MM.1S (cell line): ENCODE data around the gene KIF25.

Source experiments
- DNase-seq: peaks from one replicate; pipeline ENCODE4 v3.0.0-alpha.2; 2015
- H2AFZ ChIP-seq: fragments of 300-600 bp; sonication (generic); 2 replicates; pipeline ENCODE4 v1.6.0; 2016; ENCODE audit warnings: antibody characterized with exemption, low read length
- H3F3A ChIP-seq: fragments of 300-600 bp; sonication (generic); 2 replicates; pipeline ENCODE4 v1.6.1; 2016; ENCODE audit warnings: mild to moderate bottlenecking, antibody characterized with exemption, low read length, moderate library complexity, mixed read lengths; ENCODE audit not compliant: insufficient read depth
- H3K27ac ChIP-seq: fragments of 300-600 bp; sonication (generic); 2 replicates; pipeline ENCODE4 v1.5.1; 2016; ENCODE audit warnings: mild to moderate bottlenecking, low read length
- H3K27me3 ChIP-seq: fragments of 300-600 bp; sonication (generic); replicated peaks from 2 replicates; pipeline ENCODE4 v1.6.0; 2016; ENCODE audit warnings: low read length; ENCODE audit not compliant: insufficient read depth
- H3K36me3 ChIP-seq: fragments of 300-600 bp; sonication (generic); replicated peaks from 2 replicates; pipeline ENCODE4 v1.6.1; 2016; ENCODE audit warnings: mild to moderate bottlenecking, low read length, mixed read lengths; ENCODE audit not compliant: insufficient read depth
- H3K4me1 ChIP-seq: fragments of 300-600 bp; sonication (generic); 2 replicates; pipeline ENCODE4 v1.6.1; 2016; ENCODE audit warnings: low read length, mixed read lengths
- H3K4me2 ChIP-seq: fragments of 300-600 bp; sonication (generic); 2 replicates; pipeline ENCODE4 v1.6.0; 2016; ENCODE audit warnings: low read depth, low read length
- H3K4me3 ChIP-seq: fragments of 300-600 bp; sonication (generic); 2 replicates; pipeline ENCODE4 v1.5.1; 2016; ENCODE audit warnings: low read length, mixed read lengths
- H3K79me2 ChIP-seq: fragments of 300-600 bp; sonication (generic); 2 replicates; pipeline ENCODE4 v1.6.1; 2016; ENCODE audit warnings: mixed run types, low read length, mixed read lengths
- H3K9ac ChIP-seq: fragments of 300-600 bp; sonication (generic); 2 replicates; pipeline ENCODE4 v1.6.1; 2016; ENCODE audit warnings: low read length, mixed read lengths
- H3K9me2 ChIP-seq: fragments of 300-600 bp; sonication (generic); replicated peaks from 2 replicates; pipeline ENCODE4 v1.6.1; 2016; ENCODE audit warnings: mild to moderate bottlenecking, low read length, mixed read lengths; ENCODE audit not compliant: insufficient read depth
- H3K9me3 ChIP-seq: fragments of 300-600 bp; sonication (generic); replicated peaks from 2 replicates; pipeline ENCODE4 v1.6.1; 2016; ENCODE audit warnings: mild to moderate bottlenecking, low read length, mixed read lengths; ENCODE audit not compliant: insufficient read depth
- H4K20me1 ChIP-seq: fragments of 300-600 bp; sonication (generic); 2 replicates; pipeline ENCODE4 v1.6.1; 2016; ENCODE audit warnings: mild to moderate bottlenecking, low read length, moderate library complexity, mixed read lengths; ENCODE audit not compliant: insufficient read depth
- EZH2 ChIP-seq: fragments of 300-600 bp; sonication (generic); optimal IDR thresholded peaks from 2 replicates; pipeline ENCODE3; 2017; ENCODE audit warnings: low read depth, mild to moderate bottlenecking, antibody characterized with exemption, low read length, mixed read lengths
- EZH2phosphoT487 ChIP-seq: fragments of 300-600 bp; sonication (generic); IDR thresholded peaks from 2 replicates; pipeline ENCODE4 v1.6.1; 2018; ENCODE audit warnings: antibody characterized with exemption, low read length
- TF ChIP-seq, protein P1 (sequence below): fragments of 300-600 bp; sonication (generic); IDR thresholded peaks from 2 replicates; pipeline ENCODE4 v1.5.1; 2016; ENCODE audit warnings: antibody characterized with exemption, low read length, mixed read lengths

Gene KIF25

DNA sequence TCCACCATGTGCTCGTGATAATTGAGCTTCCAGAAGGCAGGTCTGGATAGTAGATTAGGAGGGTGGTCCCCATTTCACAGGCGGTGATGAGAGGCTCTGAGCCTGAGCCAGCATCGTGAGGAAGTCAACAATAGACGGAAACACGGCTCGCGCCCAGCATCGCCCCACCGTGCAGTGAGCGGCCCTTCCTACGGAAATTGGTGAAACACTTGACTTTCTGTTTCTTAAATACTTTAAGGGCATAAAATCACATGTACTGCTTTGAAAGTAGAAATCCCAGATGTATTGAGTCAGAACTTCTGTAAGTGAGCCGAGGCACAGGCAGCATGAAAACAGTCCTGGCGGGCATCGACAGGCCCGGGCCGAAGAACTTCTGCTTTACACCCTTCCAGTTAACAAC is 4.3 kb upstream of the KIF25 start:
- no peaks in the 10 kb centered on the region for H3K79me2 ChIP-seq
- no peaks in the 10 kb centered on the region for H3K9me3 ChIP-seq
- no peak for TF ChIP-seq EZH2
- H3K9ac ChIP-seq = no peak overlapping the region
- no peak overlapping the region for H3K4me3 ChIP-seq
- H4K20me1 ChIP-seq = no peaks in the 10 kb centered on the region
- H3K36me3 ChIP-seq = no peaks in the 10 kb centered on the region
- no peak overlapping the region for H3K4me2 ChIP-seq
- no peaks in the 10 kb centered on the region for H3F3A ChIP-seq
- H3K9me2 ChIP-seq = no peaks in the 10 kb centered on the region
- H3K27ac ChIP-seq = no peak overlapping the region
- no peaks in the 10 kb centered on the region for H3K4me1 ChIP-seq
- no peak for DNase-seq
- H3K27me3 ChIP-seq = no peaks in the 10 kb centered on the region
- no peak overlapping the region for H2AFZ ChIP-seq

DNA sequence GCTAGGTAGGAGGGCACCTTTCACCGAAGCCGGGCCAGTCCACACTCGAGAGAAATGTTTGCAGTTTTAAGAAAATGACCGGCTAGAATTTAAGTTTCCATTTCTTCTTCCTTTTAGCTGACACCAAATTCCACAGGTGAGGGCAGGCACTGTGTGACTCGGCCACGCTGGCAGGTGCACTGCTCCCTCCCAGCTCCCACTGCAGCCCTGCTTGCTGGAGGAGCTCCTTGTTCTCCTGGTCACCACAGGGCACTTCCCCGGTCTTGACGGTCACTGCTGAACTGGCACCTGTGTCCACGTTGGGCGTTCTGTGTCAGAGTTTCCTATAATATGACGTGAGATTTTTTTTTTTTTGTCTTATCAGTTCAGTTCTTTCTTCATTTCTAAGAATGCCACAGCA is 3.6 kb upstream of the KIF25 start:
- DNase-seq = no peak
- no peaks in the 10 kb centered on the region for H3F3A ChIP-seq
- H4K20me1 ChIP-seq = no peaks in the 10 kb centered on the region
- no peaks in the 10 kb centered on the region for H3K27me3 ChIP-seq
- no peaks in the 10 kb centered on the region for H3K4me1 ChIP-seq
- no peak overlapping the region for H2AFZ ChIP-seq
- H3K9ac ChIP-seq = no peak overlapping the region
- H3K9me3 ChIP-seq = no peaks in the 10 kb centered on the region
- H3K36me3 ChIP-seq = no peaks in the 10 kb centered on the region
- no peak for TF ChIP-seq EZH2phosphoT487
- TF ChIP-seq, protein P1, sequence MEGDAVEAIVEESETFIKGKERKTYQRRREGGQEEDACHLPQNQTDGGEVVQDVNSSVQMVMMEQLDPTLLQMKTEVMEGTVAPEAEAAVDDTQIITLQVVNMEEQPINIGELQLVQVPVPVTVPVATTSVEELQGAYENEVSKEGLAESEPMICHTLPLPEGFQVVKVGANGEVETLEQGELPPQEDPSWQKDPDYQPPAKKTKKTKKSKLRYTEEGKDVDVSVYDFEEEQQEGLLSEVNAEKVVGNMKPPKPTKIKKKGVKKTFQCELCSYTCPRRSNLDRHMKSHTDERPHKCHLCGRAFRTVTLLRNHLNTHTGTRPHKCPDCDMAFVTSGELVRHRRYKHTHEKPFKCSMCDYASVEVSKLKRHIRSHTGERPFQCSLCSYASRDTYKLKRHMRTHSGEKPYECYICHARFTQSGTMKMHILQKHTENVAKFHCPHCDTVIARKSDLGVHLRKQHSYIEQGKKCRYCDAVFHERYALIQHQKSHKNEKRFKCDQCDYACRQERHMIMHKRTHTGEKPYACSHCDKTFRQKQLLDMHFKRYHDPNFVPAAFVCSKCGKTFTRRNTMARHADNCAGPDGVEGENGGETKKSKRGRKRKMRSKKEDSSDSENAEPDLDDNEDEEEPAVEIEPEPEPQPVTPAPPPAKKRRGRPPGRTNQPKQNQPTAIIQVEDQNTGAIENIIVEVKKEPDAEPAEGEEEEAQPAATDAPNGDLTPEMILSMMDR = no peak
- TF ChIP-seq EZH2 = no peak
- no peaks in the 10 kb centered on the region for H3K9me2 ChIP-seq
- H3K4me3 ChIP-seq = no peak overlapping the region
- H3K4me2 ChIP-seq = no peak overlapping the region
- no peaks in the 10 kb centered on the region for H3K79me2 ChIP-seq
- no peak overlapping the region for H3K27ac ChIP-seq

DNA sequence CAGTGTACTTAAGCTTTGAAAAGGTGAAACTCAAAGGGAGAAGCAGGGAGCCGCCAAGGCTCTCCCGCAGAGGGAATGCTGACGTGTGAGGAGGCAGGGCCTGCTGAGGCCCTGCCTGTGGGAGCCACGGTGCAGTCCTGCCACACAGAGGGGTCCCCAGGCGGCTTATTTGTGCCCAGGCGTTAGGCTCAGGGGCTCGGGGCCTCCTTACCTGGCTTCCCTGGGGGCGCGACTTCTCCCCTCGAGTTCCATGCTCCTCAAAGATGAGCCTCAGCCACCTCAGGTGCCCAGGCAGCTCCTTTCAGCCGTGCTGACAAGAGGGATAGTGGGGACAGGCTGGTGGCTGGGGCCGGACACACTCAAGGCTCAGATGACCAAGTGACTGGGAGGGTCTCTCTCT is 2.2 kb upstream of the KIF25 start:
- H3K9ac ChIP-seq = no peak overlapping the region

DNA sequence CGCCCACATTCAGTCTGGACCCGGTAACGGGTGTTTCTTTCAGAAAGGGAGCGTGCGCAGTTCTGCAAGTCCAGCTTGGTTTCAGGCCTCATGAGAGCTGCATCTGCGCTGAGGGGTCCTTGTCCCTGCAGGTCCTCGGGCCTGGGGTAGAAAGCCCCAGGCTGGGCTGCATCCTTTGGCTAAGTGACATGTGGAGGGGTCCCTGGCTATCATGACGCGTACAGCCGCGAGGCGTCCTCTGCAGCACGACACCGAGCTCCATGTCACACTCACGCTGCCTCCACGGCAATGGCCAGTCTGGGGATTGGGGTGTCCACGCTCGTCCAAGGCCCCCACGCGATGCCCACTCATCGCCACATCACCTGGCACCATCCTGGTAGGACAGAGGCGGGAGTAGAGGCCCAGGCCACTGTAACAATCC is 1.7 kb upstream of the KIF25 start:
- no peak for DNase-seq
- Histone ChIP-seq H3K9me3 (no peaks in the 10 kb centered on the region), H3K36me3 (no peaks in the 10 kb centered on the region), H3K9me2 (no peaks in the 10 kb centered on the region), H4K20me1 (no peaks in the 10 kb centered on the region), H3F3A (no peaks in the 10 kb centered on the region), H3K4me2 (no peak overlapping the region), H3K27ac (no peak overlapping the region), H2AFZ (no peak overlapping the region), H3K9ac (no peak overlapping the region), H3K27me3 (no peaks in the 10 kb centered on the region), H3K4me3 (no peak overlapping the region), H3K4me1 (no peaks in the 10 kb centered on the region), H3K79me2 (no peaks in the 10 kb centered on the region)
- no peak for TF ChIP-seq EZH2phosphoT487
- TF ChIP-seq EZH2 = no peak
- TF ChIP-seq, protein P1 = no peak

More for the DNA sequence above, 2.2 kb upstream of the KIF25 start:
- Histone ChIP-seq H3K27ac (no peak overlapping the region), H3K9me2 (no peaks in the 10 kb centered on the region), H3K4me3 (no peak overlapping the region), H3K79me2 (no peaks in the 10 kb centered on the region), H3K9me3 (no peaks in the 10 kb centered on the region), H3K36me3 (no peaks in the 10 kb centered on the region), H3F3A (no peaks in the 10 kb centered on the region), H3K4me1 (no peaks in the 10 kb centered on the region), H2AFZ (no peak overlapping the region), H3K27me3 (no peaks in the 10 kb centered on the region), H4K20me1 (no peaks in the 10 kb centered on the region), H3K4me2 (no peak overlapping the region)
- DNase-seq = no peak
- no peak for TF ChIP-seq EZH2
